WTC11 (cell line): Measurements from ENCODE around the gene GRAMD1B.

ENCODE experiments used
- ARID4B ChIP-seq: sonication (generic); formaldehyde crosslinking; IDR thresholded peaks from 2 replicates; pipeline ENCODE4 v1.8.0; 2023; ENCODE audit warnings: missing genetic modification reagents, mild to moderate bottlenecking, borderline replicate concordance
- CREM ChIP-seq: sonication (generic); formaldehyde crosslinking; IDR thresholded peaks from 2 replicates; pipeline ENCODE4 v1.8.1; 2022; ENCODE audit warnings: mild to moderate bottlenecking, missing genetic modification reagents, moderate library complexity
- CTCF ChIP-seq: fragments of 200-600 bp; IDR thresholded peaks from 2 replicates; pipeline ENCODE4 v1.8.0; 2022; ENCODE audit warnings: antibody characterized with exemption
- ELF4 ChIP-seq: sonication (generic); formaldehyde crosslinking; IDR thresholded peaks from 2 replicates; pipeline ENCODE4 v1.8.1; 2022; ENCODE audit warnings: low read depth, mild to moderate bottlenecking, moderate library complexity, missing genetic modification reagents
- ETV6 ChIP-seq: sonication (generic); formaldehyde crosslinking; IDR thresholded peaks from 2 replicates; pipeline ENCODE4 v1.8.1; 2022; ENCODE audit warnings: mild to moderate bottlenecking, missing genetic modification reagents
- HMGA2 ChIP-seq: fragments of 250-450 bp; sonication (Bioruptor Pico); IDR thresholded peaks from 2 replicates; pipeline ENCODE4 v1.4.0; 2021; ENCODE audit warnings: mild to moderate bottlenecking, moderate library complexity
- NR2C2 ChIP-seq: sonication (generic); formaldehyde crosslinking; IDR thresholded peaks from 2 replicates; pipeline ENCODE4 v1.8.0; 2022; ENCODE audit warnings: mild to moderate bottlenecking, missing genetic modification reagents
- ZNF423 ChIP-seq: fragments of 250-450 bp; sonication (Bioruptor Pico); IDR thresholded peaks from 2 replicates; pipeline ENCODE4 v2.1.2; 2022; ENCODE audit warnings: mild to moderate bottlenecking, moderate library complexity
- ZSCAN18 ChIP-seq: fragments of 250-450 bp; sonication (Bioruptor Pico); IDR thresholded peaks from 2 replicates; pipeline ENCODE4 v2.1.2; 2022; ENCODE audit warnings: mild to moderate bottlenecking, moderate library complexity
- TF ChIP-seq, protein P1 (sequence below): sonication (generic); formaldehyde crosslinking; IDR thresholded peaks from 2 replicates; pipeline ENCODE4 v1.8.0; 2023; ENCODE audit warnings: missing genetic modification reagents
- TF ChIP-seq, protein P2 (sequence below): sonication (generic); formaldehyde crosslinking; IDR thresholded peaks from 2 replicates; pipeline ENCODE4 v1.8.1; 2023; ENCODE audit warnings: mild to moderate bottlenecking, missing genetic modification reagents, moderate library complexity
- TF ChIP-seq, protein P3 (sequence below): sonication (generic); formaldehyde crosslinking; IDR thresholded peaks from 2 replicates; pipeline ENCODE4 v1.8.0; 2022; ENCODE audit warnings: mild to moderate bottlenecking, missing genetic modification reagents
- TF ChIP-seq, protein P4 (sequence below): sonication (generic); formaldehyde crosslinking; IDR thresholded peaks from 2 replicates; pipeline ENCODE4 v1.8.1; 2023; ENCODE audit warnings: mild to moderate bottlenecking, missing genetic modification reagents

DNA sequence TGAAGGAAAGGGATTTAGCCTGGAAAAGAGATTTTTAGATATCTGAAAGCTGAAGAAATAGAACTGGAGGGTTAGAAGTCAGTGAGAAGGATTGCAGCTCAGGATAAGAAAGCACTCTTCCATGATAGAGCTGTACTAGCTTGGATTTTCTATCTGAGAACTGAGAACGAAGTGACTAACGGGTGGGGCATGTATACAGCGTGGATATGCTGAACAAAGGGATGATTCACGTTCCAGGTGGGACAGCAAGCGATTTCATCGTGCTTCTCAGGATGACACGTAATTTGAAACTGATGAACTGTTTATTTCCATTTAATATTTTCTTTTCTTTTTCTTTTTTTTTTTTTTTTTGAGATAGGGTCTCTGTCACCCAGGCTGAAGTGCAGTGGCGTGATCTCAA, 53.0 kb downstream of the GRAMD1B start:
- no peak for TF ChIP-seq ELF4
- TF ChIP-seq, protein P1, sequence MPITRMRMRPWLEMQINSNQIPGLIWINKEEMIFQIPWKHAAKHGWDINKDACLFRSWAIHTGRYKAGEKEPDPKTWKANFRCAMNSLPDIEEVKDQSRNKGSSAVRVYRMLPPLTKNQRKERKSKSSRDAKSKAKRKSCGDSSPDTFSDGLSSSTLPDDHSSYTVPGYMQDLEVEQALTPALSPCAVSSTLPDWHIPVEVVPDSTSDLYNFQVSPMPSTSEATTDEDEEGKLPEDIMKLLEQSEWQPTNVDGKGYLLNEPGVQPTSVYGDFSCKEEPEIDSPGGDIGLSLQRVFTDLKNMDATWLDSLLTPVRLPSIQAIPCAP: no peak
- TF ChIP-seq CTCF: no peak
- TF ChIP-seq NR2C2 (CRISPR knock-in tag): no peak
- no peak for TF ChIP-seq ZNF423 (CRISPR knock-in tag)
- TF ChIP-seq, protein P2, sequence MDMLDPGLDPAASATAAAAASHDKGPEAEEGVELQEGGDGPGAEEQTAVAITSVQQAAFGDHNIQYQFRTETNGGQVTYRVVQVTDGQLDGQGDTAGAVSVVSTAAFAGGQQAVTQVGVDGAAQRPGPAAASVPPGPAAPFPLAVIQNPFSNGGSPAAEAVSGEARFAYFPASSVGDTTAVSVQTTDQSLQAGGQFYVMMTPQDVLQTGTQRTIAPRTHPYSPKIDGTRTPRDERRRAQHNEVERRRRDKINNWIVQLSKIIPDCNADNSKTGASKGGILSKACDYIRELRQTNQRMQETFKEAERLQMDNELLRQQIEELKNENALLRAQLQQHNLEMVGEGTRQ (CRISPR knock-in tag): no peak
- TF ChIP-seq, protein P3, sequence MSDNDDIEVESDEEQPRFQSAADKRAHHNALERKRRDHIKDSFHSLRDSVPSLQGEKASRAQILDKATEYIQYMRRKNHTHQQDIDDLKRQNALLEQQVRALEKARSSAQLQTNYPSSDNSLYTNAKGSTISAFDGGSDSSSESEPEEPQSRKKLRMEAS (CRISPR knock-in tag): no peak
- TF ChIP-seq ARID4B (CRISPR knock-in tag): no peak
- no peak for TF ChIP-seq HMGA2
- TF ChIP-seq CREM (CRISPR knock-in tag): no peak
- no peak for TF ChIP-seq ZSCAN18 (CRISPR knock-in tag)
- TF ChIP-seq, protein P4, sequence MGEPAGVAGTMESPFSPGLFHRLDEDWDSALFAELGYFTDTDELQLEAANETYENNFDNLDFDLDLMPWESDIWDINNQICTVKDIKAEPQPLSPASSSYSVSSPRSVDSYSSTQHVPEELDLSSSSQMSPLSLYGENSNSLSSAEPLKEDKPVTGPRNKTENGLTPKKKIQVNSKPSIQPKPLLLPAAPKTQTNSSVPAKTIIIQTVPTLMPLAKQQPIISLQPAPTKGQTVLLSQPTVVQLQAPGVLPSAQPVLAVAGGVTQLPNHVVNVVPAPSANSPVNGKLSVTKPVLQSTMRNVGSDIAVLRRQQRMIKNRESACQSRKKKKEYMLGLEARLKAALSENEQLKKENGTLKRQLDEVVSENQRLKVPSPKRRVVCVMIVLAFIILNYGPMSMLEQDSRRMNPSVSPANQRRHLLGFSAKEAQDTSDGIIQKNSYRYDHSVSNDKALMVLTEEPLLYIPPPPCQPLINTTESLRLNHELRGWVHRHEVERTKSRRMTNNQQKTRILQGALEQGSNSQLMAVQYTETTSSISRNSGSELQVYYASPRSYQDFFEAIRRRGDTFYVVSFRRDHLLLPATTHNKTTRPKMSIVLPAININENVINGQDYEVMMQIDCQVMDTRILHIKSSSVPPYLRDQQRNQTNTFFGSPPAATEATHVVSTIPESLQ: no peak
- no peak for TF ChIP-seq ETV6
